Sigmoid colon (tissue), 7 donors: Measurements from ENCODE around the gene SETBP1. TPM values are rescaled to one million over a fixed set of nuclear protein-coding genes. Genes with fewer than 3 reads are reported as not detected.

Experiments
- DNase-seq: peaks from one replicate; pipeline ENCODE4 v3.0.0-alpha.2; 2019
- H3K27ac ChIP-seq, 4 donors: fragments of 200-600 bp; sonication (generic); one replicate each; pipeline ENCODE4 v1.5.1; 2016 to 2019; ENCODE audit warnings: mild to moderate bottlenecking in 1 of 4
- H3K27me3 ChIP-seq, 3 donors: fragments of 200-600 bp; sonication (generic); one replicate each; pipeline ENCODE4 v1.5.1; 2019; ENCODE audit warnings: mild to moderate bottlenecking in 1 of 3
- H3K36me3 ChIP-seq, 4 donors: fragments of 200-600 bp; sonication (generic); one replicate each; pipeline ENCODE4 v1.5.1; 2016 to 2019
- H3K4me1 ChIP-seq, 4 donors: fragments of 200-600 bp; sonication (generic); one replicate each; pipeline ENCODE4 v1.5.1; 2017 to 2019
- H3K4me3 ChIP-seq, 4 donors: fragments of 200-600 bp; sonication (generic); one replicate each; pipeline ENCODE4 v1.5.1; 2017 to 2019; ENCODE audit warnings: mild to moderate bottlenecking in 2 of 4, moderate library complexity in 1 of 4
- H3K9me3 ChIP-seq, 4 donors: fragments of 200-600 bp in 3 of 4; sonication (generic) in 3 of 4; one replicate each; pipeline versions ENCODE4 v1.5.1 to v1.6.1; 2013 to 2019
- EP300 ChIP-seq, 4 donors: sonication (generic); formaldehyde crosslinking; IDR thresholded peaks; one replicate each; pipeline ENCODE4 v1.6.1; 2017; ENCODE audit warnings: antibody characterized with exemption in 4 of 4
- POLR2A ChIP-seq, 2 donors: fragments of 450-650 bp; IDR thresholded peaks; one replicate each; pipeline ENCODE4 v1.6.1; 2016; ENCODE audit warnings: antibody characterized with exemption in 2 of 2, mild to moderate bottlenecking in 2 of 2, moderate library complexity in 2 of 2
- POLR2AphosphoS5 ChIP-seq, 4 donors: sonication (generic); formaldehyde crosslinking; IDR thresholded peaks; one replicate each; pipeline ENCODE4 v1.6.1; 2017; ENCODE audit warnings: antibody characterized with exemption in 4 of 4
- WGBS, 2 donors: extraction: QIAGEN DNeasy Blood & Tissue Kit; methylation state at CpG; one replicate each; pipeline ENCODE4 v1.1.7; 2013; 5-methylcytosine and 5-hydroxymethylcytosine counted together
- intact Hi-C: fragments of 100-400 bp; cut with DNase I; formaldehyde crosslinking; loops from one replicate; pipeline ENCODE4 v1.15.1; 2023
- polyA plus RNA-seq, 3 donors: library from polyadenylated mRNA; stranded (reverse); fragments of 200-250 nt; gene quantifications; one replicate each; pipeline ENCODE4 v1.2.3, GENCODE V29; 2013
- small RNA-seq, 3 donors: library from RNA; depleted of rRNA; stranded (forward); fragments of <200 nt; gene quantifications; one replicate each; pipeline ENCODE3, GENCODE V24; 2016
- total RNA-seq, 4 donors: library from RNA; depleted of rRNA; stranded (reverse); fragments of >200 nt; gene quantifications; one replicate each; pipeline ENCODE4 v1.1.0, GENCODE V29; 2016
- TF ChIP-seq, protein P1 (sequence below), 4 experiments: fragments of 450-650 bp in 3 of 4; fragments of 200-600 bp in 1 of 4; IDR thresholded peaks; one replicate each; pipeline ENCODE4 v1.5.1; 2016 to 2019; ENCODE audit warnings: antibody characterized with exemption in 4 of 4, mild to moderate bottlenecking in 3 of 4, moderate library complexity in 2 of 4
- donor health status: healthy with polysubstance abuse.
- donor health status: Bipolar disorder and iron deficiency.
- donor health status: healthy.

Gene SETBP1
- total and polyA plus RNA-seq, 7 donors: 0.69 to 100 (median 67.9) TPM

DNA sequence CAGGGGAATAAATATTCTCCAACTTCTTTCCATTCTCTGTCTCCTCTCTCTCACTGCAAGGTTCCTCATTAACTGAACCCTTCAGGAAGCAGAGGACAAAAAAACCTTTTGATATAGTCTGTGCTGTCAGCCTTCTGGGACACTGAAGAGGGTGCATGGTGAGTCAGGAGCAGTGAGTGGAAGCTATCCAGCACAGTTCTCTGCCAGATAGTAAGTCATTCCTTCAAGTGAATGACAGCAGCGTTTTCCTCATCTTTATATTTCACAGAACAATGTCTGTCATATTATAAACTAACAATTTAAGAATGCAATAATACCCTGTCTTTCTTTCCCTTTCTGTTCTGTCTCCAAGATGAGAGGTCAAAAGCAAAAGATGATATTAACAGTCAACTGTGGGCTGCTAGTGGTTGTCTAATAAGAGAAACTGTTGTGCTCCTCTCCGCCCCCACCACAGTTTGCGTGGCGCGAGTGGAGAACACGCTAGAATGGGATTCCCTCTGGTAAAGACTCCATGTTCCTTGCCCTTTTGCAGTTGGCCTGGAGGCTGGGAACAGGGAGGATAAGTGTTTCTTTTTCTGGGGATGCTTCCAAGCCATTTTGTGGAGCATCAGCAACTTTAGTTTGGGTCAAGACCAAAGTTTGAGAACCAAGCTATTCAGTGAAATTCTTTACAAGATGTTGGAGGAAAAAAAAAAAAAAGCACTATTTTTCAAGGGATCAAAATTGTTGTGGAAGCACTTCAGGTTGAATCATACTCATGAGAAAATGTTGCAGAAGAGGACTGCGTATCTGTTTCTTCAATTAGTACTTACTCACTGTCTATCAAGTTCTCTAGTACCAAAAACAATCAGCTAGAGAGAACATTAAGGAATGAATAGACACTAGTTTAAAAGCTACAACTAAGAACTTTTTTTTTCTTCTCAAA is 430.2 kb downstream of the SETBP1 start:
- H3K27ac ChIP-seq: peak overlapping the region; percentile 15 to 53 (median 38)
- intact Hi-C loops: no loop called here
- TF ChIP-seq, protein P1, sequence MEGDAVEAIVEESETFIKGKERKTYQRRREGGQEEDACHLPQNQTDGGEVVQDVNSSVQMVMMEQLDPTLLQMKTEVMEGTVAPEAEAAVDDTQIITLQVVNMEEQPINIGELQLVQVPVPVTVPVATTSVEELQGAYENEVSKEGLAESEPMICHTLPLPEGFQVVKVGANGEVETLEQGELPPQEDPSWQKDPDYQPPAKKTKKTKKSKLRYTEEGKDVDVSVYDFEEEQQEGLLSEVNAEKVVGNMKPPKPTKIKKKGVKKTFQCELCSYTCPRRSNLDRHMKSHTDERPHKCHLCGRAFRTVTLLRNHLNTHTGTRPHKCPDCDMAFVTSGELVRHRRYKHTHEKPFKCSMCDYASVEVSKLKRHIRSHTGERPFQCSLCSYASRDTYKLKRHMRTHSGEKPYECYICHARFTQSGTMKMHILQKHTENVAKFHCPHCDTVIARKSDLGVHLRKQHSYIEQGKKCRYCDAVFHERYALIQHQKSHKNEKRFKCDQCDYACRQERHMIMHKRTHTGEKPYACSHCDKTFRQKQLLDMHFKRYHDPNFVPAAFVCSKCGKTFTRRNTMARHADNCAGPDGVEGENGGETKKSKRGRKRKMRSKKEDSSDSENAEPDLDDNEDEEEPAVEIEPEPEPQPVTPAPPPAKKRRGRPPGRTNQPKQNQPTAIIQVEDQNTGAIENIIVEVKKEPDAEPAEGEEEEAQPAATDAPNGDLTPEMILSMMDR (IDR thresholded peaks at IDR 0.05): no peak
- TF ChIP-seq POLR2AphosphoS5 (IDR thresholded peaks at IDR 0.05) (peak; percentile 21 to 82 (median 70)), EP300 (IDR thresholded peaks at IDR 0.05) (no peak), POLR2A (IDR thresholded peaks at IDR 0.05) (no peak)

DNA sequence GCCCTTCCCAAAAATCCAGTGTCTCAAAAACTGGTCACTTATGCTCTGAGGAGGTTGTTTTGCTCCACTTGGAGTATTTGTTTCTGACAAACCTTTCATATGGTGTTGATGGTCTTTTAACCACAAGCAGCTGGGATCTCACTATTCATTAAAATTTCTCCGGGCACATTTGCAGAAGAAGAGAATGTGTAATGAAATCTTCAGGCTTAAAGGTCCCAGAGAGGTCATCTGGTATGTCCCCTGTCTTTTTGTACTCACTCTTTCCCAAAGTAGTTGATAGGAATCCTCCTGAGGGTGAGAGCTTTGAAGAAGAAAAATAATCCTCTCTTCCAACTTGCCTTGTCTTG is 430.8 kb downstream of the SETBP1 start:
- DNase-seq: no peak
- Histone ChIP-seq H3K36me3 (no peaks in the 10 kb centered on the region), H3K9me3 (no peaks in the 10 kb centered on the region), H3K4me1 (peaks cover 0 to 11% (median 11%) of the 10 kb centered on the region in 4 donors), H3K4me3 (no peak overlapping the region), H3K27me3 (no peaks in the 10 kb centered on the region), H3K27ac (peak overlapping the region in 1 of 4 donors; percentile 29)
- TF ChIP-seq, protein P1 (IDR thresholded peaks at IDR 0.05): no peak
- intact Hi-C loops: no loop called here
- 79 to 85% methylated on average over 1 of the region's 1 CpG for WGBS, 2 donors

More for the DNA sequence above, 430.2 kb downstream of the SETBP1 start:
- peaks cover 0 to 11% (median 11%) of the 10 kb centered on the region in 4 donors for H3K4me1 ChIP-seq
- no peaks in the 10 kb centered on the region for H3K36me3 ChIP-seq
- H3K9me3 ChIP-seq: no peaks in the 10 kb centered on the region
- H3K27me3 ChIP-seq: no peaks in the 10 kb centered on the region
- peak; percentile 70 for DNase-seq
- H3K4me3 ChIP-seq: peak overlapping the region in 1 of 4 donors; percentile 4
- WGBS, 2 donors: 73 to 78% methylated on average over 7 of the region's 7 CpGs

DNA sequence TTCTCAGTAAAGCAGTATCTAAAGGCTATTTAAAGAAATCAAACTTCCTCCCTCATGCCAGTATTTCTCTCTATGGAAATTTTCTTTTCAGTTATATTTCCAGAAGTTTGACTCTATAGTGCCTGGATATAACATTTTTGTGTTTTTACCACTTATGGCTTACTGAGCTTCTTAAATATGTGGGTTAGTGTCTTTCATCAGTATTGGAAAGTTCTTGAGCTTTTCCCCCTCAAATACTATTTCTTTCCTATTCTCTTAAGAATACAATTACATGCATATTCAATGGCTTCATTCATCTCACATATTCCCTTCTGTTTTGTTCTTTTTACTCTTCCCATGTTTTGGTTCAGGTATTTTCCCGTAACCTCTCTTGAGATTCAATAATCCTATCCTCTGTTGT is 432.0 kb downstream of the SETBP1 start:
- Histone ChIP-seq H3K36me3 (no peaks in the 10 kb centered on the region), H3K9me3 (no peaks in the 10 kb centered on the region), H3K27ac (no peak overlapping the region), H3K27me3 (no peaks in the 10 kb centered on the region), H3K4me3 (no peak overlapping the region), H3K4me1 (peaks cover 0 to 11% (median 11%) of the 10 kb centered on the region in 4 donors)
- WGBS, 2 donors: 95 to 99% methylated on average over 1 of the region's 1 CpG
- no peak for DNase-seq
- TF ChIP-seq, protein P1 (IDR thresholded peaks at IDR 0.05): no peak
- TF ChIP-seq POLR2A (IDR thresholded peaks at IDR 0.05) (no peak), POLR2AphosphoS5 (IDR thresholded peaks at IDR 0.05) (no peak), EP300 (IDR thresholded peaks at IDR 0.05) (no peak)
- intact Hi-C loops: no loop called here

DNA sequence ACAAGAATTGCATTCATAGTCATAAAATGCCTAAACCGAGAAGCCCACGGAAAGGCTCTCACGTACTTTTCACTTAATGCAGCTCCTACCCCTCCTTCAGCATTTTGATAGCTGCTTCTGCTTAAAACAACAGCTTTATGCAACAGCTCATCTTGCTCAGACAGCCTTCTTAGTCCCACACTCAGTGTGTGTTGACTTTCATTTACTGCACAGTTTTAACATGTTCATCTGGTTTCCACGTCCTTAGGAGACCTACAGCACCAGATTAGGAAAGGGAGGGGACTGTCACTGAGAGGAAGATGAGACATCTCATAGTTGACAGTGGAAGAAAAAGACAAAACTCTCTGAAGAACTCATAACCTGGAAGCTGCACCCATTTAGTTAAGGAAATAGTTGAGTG is 435.4 kb downstream of the SETBP1 start:
- H3K27ac ChIP-seq: no peak overlapping the region
- no peak overlapping the region for H3K4me3 ChIP-seq
- TF ChIP-seq, protein P1 (IDR thresholded peaks at IDR 0.05): no peak
- TF ChIP-seq POLR2A (IDR thresholded peaks at IDR 0.05) (no peak), EP300 (IDR thresholded peaks at IDR 0.05) (no peak), POLR2AphosphoS5 (IDR thresholded peaks at IDR 0.05) (no peak)
- WGBS, 2 donors: 70 to 78% methylated on average over 4 of the region's 4 CpGs
- H3K36me3 ChIP-seq: no peaks in the 10 kb centered on the region
- no peaks in the 10 kb centered on the region for H3K27me3 ChIP-seq
- no peaks in the 10 kb centered on the region for H3K9me3 ChIP-seq
- no peak for DNase-seq
- H3K4me1 ChIP-seq: peaks cover 0 to 3% (median under 1%) of the 10 kb centered on the region in 4 donors
- intact Hi-C loops: no loop called here

Small RNAs within 50 kb of the gene (small RNA-seq; reads per million reads assigned to genes)
- gene MIR4319: 0 reads per million in 3 donors
